GM19455 (cell line): Measurements from ENCODE around the gene FSTL4.

Source experiments
- ATAC-seq: cut with Tn5 transposase; IDR thresholded peaks from one replicate; pipeline ENCODE4 v1.9.1; 2021; ENCODE audit not compliant: unreplicated experiment

FSTL4 gene

DNA sequence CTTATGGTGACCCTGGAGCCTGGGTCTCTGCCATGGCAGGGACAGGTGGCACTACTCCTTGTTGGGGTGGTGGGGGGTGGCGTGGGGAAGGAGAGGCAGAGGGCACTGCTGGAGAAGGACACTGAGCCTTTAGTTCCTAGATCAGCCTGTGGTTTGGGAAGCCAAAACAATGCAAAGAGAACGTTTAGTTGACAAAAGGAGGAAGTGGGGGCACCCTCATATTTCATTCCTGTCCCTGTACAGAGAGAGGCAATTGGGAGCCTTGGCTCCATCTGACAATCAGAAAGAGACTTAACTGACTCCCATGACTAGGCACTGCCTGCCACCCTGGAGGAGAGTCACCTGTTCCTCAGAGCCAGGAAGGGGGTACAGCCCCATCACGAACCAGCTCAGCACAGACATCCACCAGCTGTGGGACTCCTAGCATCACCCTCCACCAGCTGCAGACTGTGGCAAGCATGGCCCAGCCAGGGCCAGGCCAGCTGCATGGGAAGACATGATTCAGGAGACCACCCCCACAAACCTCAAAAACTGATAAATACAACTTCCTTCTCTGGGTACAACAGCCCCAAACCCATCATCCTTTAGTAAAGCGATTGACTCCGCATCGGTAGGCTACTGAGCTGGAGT lies 303.1 kb downstream of the FSTL4 start:
- ATAC-seq: no peak

DNA sequence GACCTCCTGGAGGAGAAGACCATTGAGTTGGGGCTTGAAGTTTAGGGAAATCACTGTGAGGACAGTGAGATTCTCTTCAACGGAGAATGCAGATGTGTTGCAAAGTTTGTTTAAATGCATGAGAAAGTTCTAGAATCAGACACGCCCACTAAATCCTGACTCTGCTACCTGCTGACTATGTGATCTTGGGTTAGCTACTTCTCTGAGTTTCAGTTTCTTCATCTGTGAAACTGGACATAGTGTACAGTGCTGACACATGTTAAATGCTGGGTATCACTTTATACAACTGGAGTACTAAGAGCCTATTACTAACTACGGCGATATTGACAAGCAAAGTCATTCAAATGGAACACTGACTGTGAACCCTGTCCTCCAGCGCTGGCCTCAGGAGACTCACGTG lies 305.1 kb downstream of the FSTL4 start:
- ATAC-seq: no peak

- ATAC-seq: no peak
Measured at GRCh38 chr5:133304707-133305216, 307.6 kb downstream of the FSTL4 start.

- no peak for ATAC-seq
Measured at GRCh38 chr5:133304178-133304577, 308.2 kb downstream of the FSTL4 start.

DNA sequence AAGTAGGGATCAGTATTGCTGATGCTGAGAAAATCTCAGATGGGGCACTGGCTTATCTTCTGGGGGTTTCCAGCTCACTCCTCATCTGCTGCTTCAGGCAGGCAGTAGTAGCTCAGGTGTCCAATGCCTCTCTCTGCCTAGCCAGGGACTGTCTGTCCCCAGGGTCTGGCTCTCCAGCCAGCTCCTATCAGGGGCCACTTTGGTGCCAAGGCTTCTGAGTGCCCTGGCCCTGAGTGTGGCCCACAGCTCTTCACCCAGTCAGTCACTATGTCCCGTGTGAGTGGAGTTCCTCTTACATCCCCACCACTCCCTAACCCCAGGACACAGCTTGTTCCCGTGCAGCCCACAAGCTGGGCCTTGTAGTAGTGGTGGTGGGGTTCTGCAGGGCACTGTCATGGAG lies 309.0 kb downstream of the FSTL4 start:
- ATAC-seq: no peak

DNA sequence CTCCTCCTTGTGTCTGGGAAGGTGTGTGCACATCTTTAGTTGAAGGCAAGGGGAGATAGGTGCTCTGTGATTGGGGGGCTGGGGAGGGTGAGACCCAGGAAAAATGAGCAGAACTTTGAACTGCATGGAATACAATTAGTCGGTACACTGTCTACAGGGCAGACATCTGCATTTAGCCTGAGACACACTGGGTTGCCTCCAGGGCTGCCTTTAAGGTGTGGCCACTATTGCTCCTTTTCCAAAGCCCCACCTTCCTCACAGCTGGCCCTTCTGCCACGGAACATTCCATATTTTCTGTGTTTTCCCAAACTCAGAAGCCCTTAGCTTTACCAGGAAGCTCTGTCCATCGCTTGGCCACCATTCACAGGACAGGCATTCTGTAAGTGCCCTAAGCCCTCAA lies 312.6 kb downstream of the FSTL4 start:
- no peak for ATAC-seq

DNA sequence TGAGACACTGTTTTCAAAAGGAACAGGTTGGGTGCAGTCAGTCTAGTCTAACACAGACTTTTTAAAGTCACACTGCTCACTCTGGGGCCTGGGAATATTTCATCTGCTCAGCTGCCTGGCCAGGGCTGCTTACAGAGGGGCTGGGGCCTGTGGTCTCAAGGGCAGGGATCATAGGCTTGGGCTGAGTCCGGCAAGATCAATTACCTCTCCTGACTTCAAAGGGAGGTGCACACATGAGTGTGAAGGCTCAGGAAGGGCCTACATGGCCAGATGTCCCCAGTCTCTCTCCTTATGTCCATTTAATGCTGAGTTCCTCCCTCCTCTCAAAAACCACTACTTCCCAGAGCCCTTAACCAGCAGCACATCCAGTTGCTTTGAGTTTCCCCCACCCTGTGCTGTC lies 313.3 kb downstream of the FSTL4 start:
- no peak for ATAC-seq

DNA sequence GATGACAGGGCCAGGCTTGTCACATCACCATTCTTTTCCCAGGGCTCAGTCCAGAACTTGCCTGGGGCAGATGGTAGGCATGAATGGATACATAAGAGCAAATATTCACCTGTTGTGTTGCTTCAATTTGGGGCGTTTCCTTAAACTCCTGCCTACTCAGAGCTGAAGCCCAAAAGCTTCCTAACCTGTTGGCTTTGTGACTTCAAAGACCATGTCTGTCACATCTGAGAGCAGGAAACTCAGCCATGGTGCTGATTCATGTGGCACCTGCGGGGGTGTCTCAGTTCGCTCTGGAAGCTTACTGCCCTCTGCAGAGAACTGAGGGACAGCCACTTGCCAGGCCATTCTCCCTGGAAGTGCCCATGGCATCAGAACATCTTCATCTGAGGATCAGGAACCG lies 313.9 kb downstream of the FSTL4 start:
- no peak for ATAC-seq

DNA sequence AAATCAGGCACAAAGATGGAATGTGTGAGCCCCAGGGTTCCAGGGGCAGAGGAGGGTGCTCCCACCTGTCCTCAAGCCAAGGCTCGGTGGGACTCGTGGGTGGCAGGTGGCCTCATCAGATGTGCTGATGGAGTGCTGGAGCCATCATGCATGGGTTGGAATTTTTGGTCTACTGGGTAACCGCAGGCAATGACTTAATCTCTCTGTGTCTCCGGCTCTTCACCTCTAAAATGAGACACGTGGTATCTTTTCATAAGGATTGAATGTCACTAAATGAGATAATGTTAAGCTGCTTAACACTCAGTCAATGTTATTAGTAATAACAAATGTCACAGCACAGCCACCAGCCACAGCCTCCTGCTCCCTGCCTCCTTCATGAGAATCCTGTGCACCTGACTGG lies 315.0 kb downstream of the FSTL4 start:
- ATAC-seq: no peak

DNA sequence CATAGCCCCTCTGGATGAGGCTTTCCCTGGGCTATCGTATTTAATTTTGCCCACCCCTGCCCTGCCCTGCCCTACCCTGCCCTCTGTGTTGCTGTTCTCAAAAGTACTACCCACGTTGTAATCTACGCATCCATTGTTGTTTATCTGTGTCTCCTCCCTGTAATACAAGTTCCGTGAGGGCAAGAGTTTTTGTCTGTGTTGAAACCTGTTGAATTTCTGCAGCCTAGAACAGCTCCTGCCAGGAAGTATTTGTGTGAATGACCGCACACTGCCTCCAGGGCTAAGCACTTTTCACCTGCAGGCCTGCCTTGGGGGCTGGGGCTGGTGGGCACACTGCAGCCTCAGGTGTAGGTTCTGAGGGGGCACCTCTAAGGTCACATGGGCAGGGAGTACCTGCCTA lies 315.7 kb downstream of the FSTL4 start:
- ATAC-seq: no peak

GRCh38 chr5:133295520-133295919 lies 316.8 kb downstream of the FSTL4 start:
- no peak for ATAC-seq

GRCh38 chr5:133294380-133294779 lies 318.0 kb downstream of the FSTL4 start:
- no peak for ATAC-seq

- no peak for ATAC-seq
Measured at GRCh38 chr5:133293960-133294359, 318.4 kb downstream of the FSTL4 start.

- no peak for ATAC-seq
Measured at GRCh38 chr5:133292300-133292699, 320.0 kb downstream of the FSTL4 start.

GRCh38 chr5:133291524-133291923 lies 320.8 kb downstream of the FSTL4 start:
- no peak for ATAC-seq

- ATAC-seq: no peak
Measured at GRCh38 chr5:133290669-133291240, 321.6 kb downstream of the FSTL4 start.

DNA sequence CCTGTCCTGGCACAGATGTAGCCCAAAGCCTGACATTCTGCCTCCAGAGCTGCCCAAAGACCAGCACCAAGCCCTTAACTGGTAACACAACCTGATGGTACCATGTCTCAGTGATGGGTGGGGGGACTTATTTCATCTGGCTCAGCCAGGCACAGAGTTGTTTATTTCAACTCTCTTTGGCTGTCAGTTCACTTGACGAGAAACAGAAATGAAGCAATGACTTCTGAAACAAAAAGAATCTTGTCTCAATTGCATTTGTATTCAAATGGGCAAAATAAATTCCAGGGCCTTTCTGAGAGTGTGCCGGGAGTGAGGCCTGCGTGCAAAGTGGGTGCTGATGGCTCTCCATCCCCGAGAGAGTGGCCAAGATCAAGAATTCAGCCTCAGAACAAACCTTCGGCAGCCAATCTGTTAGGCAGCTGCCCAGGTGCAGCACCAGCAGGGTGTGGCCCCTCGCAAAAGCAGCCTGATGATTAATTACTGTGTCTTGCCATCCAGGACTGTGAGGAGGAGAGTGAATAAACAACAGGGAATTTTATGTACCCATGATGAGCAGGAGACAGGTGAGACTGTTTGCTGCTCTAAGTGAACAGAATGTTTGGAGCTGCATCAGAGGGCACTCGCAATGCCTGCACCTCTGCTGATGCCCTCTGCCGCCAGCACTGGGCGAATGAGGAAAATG lies 322.5 kb downstream of the FSTL4 start:
- no peak for ATAC-seq

- ATAC-seq: no peak
Measured at GRCh38 chr5:133287500-133287899, 324.8 kb downstream of the FSTL4 start.

DNA sequence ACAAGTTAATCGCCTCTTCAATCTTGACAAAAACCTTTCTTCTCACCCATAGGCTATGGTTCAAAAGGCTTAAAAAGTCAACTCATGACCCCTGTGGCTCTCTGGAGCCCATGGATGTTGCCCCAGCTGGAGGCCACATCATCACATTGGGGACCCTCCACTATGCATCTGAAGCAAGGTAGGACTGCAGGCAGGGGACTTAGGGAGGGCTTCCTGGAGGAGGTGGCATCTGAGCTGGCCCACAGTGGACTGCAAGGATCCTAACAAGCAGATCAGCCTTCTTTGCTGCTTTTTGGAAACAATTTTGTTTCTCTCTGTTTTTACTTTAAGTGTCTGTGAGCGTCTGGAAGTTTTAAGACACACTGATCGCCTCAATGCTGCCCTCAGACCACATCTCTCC lies 325.9 kb downstream of the FSTL4 start:
- ATAC-seq: no peak

GRCh38 chr5:133285583-133286021 lies 326.7 kb downstream of the FSTL4 start:
- no peak for ATAC-seq

GRCh38 chr5:133284306-133284705 lies 328.0 kb downstream of the FSTL4 start:
- ATAC-seq: no peak

GRCh38 chr5:133278317-133278716 lies 334.0 kb downstream of the FSTL4 start:
- ATAC-seq: no peak
